DMS153 (cell line): ENCODE results near the gene TCEAL1.
"Not testable (repeated sequence)": the region's sequence is repeated elsewhere in the genome, so short reads cannot be mapped to it uniquely, and the experiment has no call there.

Source experiments
- DNase-seq: peaks from one replicate; lab custom pipeline; 2025; lab: John Stamatoyannopoulos, UW

The TCEAL1 gene

DNA sequence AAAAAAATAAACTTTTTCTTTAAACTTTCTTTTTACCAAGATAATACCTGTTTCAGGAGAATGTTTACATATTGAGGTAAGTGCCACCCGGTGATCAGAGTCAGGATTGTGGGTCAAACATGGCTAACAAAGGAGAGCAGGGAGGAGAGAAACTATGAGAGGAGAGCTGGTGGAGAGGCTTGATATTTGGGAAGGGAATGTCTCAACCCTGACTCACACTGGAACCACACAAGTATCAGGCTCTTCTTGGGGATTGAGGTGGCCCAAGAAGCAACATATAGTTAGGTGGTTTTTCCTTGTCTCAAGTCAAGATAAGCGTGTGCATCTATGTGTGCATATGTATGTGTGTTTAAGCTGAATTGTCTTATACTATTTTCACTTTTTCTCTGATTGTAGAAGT is 6.7 kb downstream of the TCEAL1 start:
- no peak for DNase-seq

DNA sequence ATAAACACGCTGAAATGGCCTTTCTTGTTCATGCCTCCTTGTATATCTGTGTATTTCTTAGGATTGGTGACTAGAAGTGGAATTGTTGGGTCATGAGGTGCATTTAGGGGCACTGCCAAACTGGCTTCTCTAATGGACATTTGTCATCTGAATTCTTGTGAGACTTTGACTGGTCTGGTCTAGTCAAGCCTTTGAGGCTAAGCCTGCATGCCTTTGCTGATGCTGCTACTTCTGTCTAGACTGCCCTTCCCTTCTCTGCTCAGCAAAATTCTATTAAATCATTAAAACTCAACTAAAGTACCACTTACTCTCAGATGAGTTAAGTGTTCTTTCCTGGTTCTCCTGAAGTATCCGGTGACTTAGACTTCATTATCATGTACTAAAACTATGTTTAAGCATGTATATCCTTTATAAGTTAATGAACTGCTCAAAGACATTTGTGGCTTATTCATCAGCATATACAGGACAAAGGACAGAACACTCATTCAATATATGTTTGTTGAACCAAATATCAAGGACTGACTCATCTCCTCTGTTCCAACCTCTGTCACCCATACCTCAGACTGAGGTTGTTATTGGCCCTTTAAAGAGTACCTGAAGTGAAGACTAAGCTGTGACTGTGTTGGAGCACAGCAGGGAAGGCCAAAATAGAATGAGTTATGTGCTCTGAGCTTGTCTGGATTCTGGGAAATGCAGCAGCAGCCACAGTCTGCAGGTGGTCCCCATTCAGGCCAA is 9.0 kb downstream of the TCEAL1 start:
- no peak for DNase-seq

DNA sequence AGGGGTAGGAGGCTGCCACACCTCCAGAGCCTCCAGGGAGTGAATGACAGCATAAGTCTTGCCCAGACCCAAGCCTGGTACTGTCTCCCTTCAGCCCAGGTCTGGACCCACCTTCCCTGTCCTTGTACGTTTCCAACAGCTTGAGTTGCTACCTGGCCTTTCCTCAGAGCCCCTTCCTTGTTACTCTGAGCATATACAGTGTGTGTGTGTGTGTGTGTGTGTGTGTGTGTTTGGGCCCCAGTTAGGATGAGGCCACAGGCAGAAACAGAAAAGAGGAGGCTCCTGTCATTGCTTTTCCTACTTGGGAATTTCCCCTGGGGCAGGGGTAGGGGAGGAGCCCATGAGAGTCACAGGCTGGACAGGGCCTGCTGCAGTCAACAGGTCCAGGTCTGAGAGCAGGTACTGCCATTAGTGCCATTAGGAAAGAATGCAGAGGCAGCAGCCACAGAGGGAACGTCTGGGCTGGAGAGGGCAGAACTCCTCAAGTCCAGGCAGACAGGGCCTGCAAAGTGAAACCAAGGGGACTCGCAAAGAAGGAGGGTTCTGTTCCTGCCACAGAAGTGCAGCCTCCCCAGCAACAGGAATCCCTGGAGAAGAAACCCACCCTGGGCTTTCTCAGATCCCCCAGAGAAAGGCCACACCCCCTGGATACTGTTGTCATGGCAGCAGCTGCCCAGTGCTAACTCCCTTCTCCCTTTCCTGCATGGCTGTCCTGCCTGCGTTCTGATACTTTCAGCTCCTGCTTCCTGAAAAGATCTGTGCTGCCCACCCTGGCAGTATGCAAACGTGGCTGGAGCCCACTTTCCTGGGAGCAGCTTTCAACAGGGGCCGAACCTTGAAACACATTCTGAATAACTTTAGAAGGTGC is 9.9 kb downstream of the TCEAL1 start:
- DNase-seq: not testable (repeated sequence)

DNA sequence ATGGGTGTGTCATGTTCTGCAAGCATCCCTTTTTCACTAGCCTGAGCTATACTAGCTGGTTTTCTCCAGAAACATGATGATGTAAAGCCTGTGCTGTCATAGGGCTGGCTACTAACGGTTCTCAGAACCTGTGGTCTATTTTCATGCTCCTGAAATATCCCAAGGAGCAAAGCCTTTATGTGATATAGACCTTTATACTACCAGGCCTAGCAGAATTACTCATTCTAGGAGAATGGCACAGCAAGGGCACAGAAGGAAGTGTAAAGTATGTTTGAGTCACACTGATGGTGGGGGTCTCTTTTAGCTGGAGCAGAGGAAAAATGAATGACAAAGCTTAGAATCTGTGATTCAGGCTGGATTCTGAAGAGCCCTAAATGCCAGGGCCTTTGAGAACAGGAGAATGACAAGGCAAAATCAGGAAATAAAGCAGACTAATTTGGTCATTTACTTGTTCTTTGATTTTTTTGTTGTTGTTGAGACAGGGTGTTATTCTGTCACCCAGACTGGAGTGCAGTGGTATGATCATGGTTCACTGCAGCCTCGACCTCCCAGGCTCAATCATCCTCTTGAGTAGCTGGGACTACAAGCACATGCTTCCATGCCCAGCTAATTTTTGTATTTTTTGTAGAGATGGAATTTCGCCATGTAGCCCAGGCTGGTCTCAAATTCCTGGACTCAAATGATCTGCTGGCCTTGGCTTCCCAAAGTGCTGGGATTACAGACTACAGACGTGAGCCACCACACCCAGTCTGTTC is 11.8 kb downstream of the TCEAL1 start:
- DNase-seq: no peak

DNA sequence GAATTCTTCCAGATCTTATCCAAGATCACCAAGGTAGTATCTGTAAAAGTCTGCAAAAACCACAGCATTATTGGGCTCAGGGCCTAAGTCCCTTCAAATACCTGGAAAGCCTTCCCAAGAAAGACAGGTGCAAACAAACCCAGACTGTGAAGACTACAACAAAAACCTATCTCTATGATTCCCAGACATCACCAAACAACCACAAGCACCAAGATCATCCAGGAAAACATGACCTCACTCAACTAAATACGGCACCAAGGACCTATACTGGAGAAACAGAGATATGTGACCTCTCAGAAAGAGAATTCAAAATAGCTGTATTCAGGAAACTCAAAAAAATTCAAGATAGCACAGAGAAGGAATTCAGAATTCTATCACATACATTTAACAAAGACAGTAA is 15.3 kb downstream of the TCEAL1 start:
- no peak for DNase-seq

DNA sequence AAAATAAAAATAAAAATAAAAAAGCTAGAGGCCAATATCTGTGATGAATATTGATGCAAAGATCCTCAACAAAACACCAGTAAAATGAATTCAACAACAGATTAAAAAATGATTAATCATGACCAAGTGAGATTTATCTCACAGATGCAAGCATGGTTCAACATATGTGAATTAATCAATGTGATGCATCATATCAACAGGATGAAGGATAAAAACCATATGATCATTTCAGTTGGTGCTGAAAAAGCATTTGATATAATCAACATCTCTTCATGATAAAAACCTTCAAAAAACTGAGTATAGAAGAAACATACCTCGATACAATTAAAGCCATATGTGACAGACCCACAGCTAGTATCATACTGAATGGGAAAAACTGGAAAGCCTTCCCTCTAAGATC is 18.9 kb downstream of the TCEAL1 start:
- DNase-seq: no peak

DNA sequence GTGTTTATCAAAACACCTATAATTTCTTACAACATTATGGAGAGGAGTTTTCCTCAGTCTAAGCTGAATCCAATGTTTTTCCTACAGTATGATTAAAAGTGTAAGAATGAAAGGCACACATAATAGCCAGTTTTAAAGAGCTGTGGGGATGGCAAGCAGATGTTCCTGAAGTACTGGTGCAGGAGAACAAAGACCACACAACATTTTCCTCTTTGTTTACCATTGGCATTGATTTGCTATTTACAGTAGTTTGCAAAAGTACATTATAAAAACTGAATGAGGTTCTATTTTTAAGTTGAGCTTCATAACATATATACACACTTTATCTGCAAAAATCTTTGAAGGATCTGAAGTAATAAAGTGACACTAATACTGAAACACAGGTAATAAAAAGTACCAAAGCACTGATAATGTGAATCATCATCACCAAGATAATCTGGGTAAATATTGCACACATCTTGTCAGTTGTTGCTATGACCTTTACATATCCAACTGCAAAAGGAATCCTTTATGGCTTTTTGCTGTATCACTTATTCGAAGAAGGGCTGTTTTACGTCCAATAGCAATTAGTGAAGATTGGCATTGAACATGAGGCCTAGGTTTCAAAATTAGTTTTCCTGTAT is 22.5 kb downstream of the TCEAL1 start:
- DNase-seq: no peak

DNA sequence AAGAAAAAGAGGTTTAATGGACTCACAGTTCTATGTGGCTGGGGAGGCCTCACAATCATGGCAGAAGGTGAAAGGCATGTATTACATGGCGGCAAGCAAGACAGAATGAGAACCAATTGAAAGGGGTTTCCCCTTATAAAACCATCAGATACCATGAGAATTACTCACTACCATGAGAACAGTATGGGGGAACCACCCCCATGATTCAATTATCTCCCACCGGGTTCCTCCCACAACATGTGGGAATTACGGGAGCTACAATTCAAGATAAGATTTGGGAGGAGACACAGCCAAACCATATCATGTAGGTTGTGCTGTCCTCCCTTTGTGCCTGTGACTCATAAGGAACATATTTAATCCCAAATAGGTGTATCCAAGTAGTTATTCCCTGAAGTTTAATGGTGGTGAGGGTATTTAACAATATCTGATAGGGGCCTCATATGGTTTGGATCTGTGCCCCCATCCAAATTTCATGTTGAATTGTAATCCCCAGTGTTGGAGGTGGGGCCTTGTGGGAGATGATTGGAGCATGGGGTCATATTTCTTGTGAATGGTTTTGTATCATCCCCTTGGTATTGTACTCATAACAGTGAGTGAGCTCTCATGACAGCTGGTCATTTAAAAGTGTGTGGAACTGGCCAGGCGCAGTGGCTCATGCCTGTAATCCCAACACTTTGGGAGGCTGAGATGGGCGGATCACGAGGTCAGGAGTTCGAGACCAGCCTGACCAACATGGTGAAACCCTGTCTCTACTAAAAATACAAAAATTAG is 26.6 kb downstream of the TCEAL1 start:
- not testable (repeated sequence) for DNase-seq

DNA sequence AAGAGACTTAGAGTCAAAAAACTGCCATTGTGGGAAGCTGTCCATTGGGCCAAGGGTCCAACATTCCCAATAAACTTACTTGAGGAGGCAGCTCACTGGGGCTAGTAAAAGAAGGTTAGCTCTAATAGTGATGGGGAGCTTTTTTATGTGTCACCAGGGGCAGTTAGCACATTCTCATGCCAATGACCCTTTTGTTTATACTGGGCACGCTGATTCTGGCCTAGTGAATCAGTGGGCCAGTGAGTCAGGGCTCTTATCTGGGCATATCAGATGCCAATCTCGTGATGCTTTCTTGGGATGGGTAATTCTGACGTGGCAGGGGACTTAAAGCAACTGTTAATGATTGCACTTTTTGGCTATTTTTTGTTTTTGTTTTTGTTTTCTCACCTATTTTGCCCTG is 27.8 kb downstream of the TCEAL1 start:
- DNase-seq: no peak

DNA sequence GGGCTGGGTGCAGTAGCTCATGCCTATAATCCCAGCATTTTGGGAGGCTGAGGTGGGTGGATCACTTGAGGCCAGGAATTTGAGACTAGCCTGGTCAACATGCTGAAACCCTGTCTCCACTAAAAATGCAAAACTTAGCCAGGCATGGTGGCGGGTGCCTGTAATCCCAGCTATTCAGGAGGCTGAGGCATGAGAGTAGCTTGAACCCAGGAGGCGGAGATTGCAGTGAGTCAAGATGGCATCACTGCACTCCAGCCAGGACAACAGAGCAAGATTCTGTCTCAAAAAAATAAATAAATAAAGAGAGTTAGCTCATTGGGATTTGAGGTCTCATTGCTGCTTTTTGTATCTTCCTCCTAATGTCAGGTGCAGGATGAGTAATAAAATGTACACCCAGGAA is 28.3 kb downstream of the TCEAL1 start:
- not testable (repeated sequence) for DNase-seq

DNA sequence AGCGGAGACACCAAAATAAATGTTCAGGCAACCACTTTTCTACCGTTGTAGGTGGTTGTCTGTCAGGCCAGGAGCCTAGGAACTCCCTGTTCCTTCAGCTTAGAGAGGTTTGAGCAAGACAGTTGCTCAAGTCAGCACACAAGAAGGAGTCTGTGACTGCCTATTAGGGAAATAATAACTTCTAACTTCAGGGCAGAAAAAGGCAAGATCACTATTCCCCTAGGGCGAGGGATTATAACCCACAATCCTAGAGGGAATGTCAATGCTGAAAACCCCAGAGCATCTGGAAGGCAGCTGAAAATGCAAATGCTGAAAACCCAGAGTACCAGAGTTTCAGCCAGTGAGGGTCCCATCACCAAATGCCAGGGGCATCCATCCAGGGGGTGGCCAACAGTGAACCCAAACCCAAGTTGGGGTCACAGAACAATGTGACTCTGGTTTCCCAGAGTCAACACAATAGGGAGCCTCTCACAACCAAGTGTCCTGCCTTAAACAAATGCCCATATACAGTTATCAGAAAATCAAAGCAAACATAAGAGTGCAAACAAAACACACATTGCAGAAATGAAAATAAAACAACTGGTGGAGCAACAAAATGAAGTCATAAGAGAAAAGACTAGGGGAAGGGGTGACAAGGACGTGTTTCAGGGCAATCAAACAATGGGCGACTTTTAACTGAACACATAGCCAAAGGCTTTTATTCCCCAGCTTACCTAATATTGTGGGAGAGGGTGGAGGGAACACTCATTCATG is 30.1 kb downstream of the TCEAL1 start:
- DNase-seq: no peak

DNA sequence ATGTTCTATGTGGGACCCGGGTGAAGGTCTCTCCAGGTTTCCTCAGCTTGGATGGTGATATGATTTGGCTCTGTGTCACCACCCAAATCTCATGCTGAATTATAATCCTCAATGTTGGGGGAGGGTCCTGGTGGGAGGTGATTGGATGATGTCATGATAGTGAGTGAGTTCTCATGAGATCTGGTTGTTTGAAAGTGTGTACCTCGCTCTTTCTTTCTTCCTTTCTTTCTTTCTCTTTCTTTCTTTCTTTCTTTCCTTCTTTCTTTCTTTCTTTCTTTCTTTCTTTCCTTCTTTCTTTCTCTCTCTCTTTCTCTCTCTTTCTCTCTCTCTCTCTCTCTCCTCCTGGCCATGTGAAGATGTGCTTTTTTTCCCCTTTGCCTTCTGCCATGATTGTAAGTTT is 30.7 kb downstream of the TCEAL1 start:
- DNase-seq: not testable (repeated sequence)

DNA sequence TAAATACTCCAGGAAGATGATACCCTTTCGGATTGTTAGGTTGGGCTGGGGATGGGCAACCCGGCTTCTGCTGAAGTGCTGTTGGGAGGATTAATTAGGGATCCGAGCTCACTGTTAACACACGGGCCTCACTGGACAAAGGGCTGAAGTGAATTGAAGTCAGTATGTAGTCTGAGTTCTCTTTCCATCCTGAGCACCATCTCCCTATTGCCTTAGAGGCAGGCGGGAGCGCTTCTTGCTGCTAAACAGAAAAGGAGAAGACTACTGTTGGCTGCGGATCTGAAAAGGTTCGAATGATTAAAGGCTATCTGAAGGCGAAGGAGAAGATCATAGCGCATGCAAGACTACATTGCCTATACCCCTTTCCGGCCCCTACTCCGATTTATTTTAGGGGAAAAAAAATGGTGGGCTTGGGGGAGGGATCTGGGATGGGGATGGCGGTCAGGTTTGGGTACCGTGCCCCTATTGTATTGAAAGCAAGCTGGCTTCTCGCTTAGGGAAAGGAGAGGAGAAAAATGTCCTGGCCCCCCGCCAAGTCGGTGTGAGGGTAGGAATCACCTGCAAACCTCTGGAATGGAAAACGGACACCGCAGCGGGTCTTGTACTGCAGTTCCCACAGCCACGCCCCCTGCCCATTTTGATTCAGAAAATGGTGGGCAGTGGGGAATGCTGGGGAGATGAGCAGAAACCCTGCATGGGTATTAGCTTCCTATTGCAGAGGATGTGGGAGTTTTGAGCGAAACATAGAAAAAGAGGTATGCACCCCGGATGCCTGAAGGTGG is 35.4 kb downstream of the TCEAL1 start:
- DNase-seq: no peak

DNA sequence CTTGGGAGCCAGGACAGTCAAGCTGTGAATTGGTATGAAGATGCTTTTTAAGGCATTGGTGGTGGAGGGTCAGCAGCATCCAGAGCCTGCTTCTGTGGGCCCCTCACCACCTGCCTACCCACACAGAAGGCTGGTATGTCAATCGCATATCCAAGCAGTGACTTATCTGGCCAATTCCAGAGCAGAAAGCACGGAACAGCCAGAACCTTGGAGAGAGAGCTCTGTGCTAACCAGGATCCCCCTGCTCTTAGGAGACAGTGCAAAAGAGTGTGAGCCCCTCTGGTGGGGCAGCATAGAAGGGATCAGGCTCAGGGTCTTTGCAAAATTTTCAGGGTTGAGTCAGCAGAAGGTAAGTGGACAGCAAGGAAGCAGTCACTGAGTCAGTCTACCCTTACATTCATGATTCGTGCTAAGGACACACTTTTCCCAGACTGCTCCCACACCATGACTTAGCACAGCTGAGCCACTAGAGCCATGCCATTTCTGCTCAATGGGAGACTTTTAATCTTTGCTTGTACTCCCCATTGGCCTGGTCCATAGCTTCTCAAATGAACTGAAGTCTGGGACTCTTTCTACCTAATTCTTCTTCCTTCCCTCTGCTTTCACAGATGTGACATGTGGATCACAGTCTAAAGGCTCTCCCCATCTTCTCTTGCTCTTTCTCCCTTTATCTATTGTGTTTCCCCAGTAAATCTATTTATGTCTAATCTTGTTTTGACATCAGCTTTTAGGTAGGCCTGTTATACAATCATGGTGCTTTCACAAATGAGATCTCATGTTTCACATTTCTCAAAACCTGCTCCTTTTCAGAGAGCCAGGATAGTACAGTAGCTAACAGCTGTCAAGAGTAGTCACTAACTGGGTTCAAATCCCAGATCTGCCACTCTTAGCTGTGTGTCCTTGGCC is 37.7 kb downstream of the TCEAL1 start:
- no peak for DNase-seq

DNA sequence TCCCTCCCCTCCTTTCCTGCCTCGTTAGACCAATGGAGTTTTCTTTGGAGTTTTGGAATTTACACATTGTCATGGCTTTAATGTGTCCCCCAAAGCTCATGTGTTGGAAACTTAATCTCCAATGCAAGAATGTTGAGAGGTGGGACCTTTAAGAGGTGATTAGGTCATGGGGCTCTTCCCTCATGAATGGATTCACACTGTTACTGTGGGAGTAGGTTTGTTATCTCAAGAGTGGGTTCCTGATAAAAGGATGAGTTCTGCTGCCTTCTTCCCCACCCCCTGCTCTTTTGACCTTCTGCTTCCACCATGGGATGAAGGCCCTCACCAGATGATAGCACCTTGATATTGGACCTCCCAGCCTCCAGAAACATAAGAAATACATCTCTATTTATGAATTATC is 41.0 kb downstream of the TCEAL1 start:
- DNase-seq: no peak

DNA sequence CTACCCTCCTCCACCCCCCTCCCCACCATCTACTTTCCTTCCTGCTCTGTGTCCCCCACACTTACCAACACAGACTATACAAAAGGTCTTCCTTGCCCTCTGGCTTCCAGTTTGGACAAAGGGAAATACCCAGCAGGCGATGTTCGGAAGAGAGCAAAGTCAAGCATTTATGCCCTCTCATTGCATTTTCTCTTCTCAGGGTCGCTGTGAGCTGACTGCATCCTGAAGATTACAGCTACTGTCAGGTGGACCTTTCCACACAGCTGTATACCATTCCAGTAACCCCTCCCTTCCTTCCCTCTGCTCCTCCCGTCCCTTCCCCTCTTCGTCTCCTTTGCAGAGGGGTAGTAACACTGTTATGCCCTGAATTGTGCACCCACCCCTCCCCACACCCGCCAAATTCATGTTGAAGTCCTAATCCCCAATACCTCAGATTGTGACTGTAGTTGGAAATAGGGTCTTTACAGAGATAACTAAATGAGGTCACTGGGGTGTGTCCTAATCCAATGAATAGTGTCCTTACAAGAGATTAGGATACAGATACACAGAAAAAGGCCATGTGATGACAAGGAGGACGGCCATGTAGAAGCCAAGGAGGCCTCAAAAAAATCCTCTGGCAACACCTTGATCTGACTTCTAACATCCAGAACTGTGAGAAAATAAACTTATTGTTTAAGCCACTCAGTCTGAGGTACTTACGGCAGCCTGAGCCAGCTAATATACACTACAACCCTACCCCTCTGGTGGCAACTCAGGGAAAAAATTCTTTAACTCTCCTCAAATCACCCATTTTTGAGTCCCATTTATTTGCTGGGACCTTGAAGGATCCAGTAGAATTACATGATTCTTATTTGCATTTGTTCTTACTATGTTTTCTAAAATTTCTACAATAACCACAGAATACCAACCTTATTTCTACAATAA is 46.0 kb downstream of the TCEAL1 start:
- no peak for DNase-seq

DNA sequence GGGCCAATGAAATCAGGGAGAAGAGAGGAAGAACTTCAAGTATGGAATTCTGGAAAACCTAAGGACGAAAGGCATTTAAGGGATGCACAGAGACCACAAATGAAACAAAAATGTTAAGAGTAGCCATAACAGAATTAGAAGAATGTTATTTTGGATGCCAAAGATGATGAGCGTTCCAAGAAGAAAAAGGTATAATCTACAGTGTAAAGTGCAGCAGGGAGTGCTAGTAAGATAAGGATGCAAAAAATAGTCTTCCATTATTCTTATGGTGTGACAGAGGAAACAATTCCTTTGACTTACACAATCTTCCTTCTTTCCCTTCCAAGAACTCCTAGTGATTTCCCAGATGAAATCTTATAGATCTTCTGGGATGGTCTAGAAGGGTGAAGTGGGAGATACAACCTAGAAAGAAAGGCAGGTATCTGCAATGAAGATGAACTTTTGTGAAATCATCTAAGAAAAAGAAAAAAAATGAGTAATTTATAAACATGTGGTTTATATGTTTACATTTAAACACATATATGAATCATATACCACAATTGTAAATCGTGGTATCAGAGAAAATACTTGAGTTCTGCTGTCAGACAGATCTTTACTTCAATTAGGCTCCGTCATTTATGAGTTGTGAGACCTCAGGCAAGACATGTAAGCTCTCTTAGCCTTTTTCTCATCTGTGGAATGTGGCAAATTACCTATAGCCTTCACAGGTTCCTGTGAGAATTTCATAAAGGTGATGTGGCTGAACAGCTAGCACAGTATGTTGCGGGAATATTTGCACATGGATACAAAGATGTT is 49.6 kb downstream of the TCEAL1 start:
- no peak for DNase-seq
